A549 (cell line): ENCODE measurements around the gene PRKAR2B. TPM values are rescaled to one million over a fixed set of nuclear protein-coding genes. Genes with fewer than 3 reads are reported as not detected.

ENCODE experiments used
- ATAC-seq, 2 experiments: fragments of 200-7000 bp in 1 of 2; fragments of >200 bp in 1 of 2; cut with Nextera tagmentation in 1 of 2; cut with Tn5 transposase in 1 of 2; 3 replicates each; pipeline versions ENCODE4 v1.8.0 to v1.9.1; 2018 to 2020; ENCODE audit warnings: mild to moderate bottlenecking in 1 of 2, moderate library complexity in 1 of 2
- CTCF ChIA-PET: fragments of 300-600 bp; sonication (Branson Sonifier 250); formaldehyde crosslinking; extraction: SDS; loops from one replicate; lab custom pipeline; 2021; ENCODE audit warnings: antibody characterized with exemption, inconsistent platforms; lab: Yijun Ruan, JAX
- POLR2A ChIA-PET: fragments of 350-600 bp; formaldehyde crosslinking; extraction: SDS; loops from one replicate; lab custom pipeline; 2021; ENCODE audit warnings: antibody characterized with exemption, inconsistent platforms; lab: Yijun Ruan, JAX
- DNase-seq, 2 experiments: peaks; one replicate each; pipeline versions ENCODE4 v3.0.0 to v3.0.0-alpha.2; 2011 to 2016; ENCODE audit warnings: low read depth in 1 of 2, low spot score in 1 of 2
- FAIRE-seq: peaks from 2 replicates; lab custom pipeline; 2011; peaks lifted over from hg19 to GRCh38; lab: Jason Lieb, UNC
- H3K27ac ChIP-seq, 2 experiments: fragments of >200 bp; sonication (Bioruptor Twin); formaldehyde crosslinking; 3 replicates each; pipeline ENCODE4 v1.5.1; 2016 to 2017
- H3K4me1 ChIP-seq: fragments of >200 bp; sonication (Bioruptor Twin); formaldehyde crosslinking; 3 replicates; pipeline ENCODE4 v1.6.1; 2016
- H3K4me2 ChIP-seq: fragments of >200 bp; sonication (Bioruptor Twin); formaldehyde crosslinking; 3 replicates; pipeline ENCODE4 v1.6.1; 2016
- H3K4me3 ChIP-seq: fragments of >200 bp; sonication (Bioruptor Twin); formaldehyde crosslinking; 3 replicates; pipeline ENCODE4 v1.5.1; 2016
- H3K9me3 ChIP-seq: fragments of >200 bp; sonication (Bioruptor Twin); formaldehyde crosslinking; 3 replicates; pipeline ENCODE4 v1.6.1; 2016
- BCL3 ChIP-seq: fragments of >200 bp; sonication (Bioruptor Twin); formaldehyde crosslinking; IDR thresholded peaks from 3 replicates; pipeline ENCODE4 v1.6.1; 2016
- BHLHE40 ChIP-seq: IDR thresholded peaks from 2 replicates; pipeline ENCODE4 v1.6.1; 2012; ENCODE audit warnings: low read depth, low read length, inconsistent platforms
- CBX8 ChIP-seq: fragments of 200-600 bp; sonication (generic); IDR thresholded peaks from 2 replicates; pipeline ENCODE4 v1.6.1; 2016
- CHD2 ChIP-seq: fragments of 150-350 bp; IDR thresholded peaks from 2 replicates; pipeline ENCODE4 v1.6.1; 2014; ENCODE audit warnings: low read length; ENCODE audit not compliant: partially characterized antibody
- EHMT2 ChIP-seq: fragments of 200-600 bp; sonication (generic); IDR thresholded peaks from 2 replicates; pipeline ENCODE4 v1.6.1; 2016; ENCODE audit warnings: antibody characterized with exemption, low read depth, mild to moderate bottlenecking, moderate library complexity
- ESRRA ChIP-seq: fragments of 150-350 bp; IDR thresholded peaks from 2 replicates; pipeline ENCODE4 v1.6.1; 2014; ENCODE audit warnings: mild to moderate bottlenecking, low read length, borderline replicate concordance
- GATA3 ChIP-seq: IDR thresholded peaks from 2 replicates; pipeline ENCODE4 v1.6.1; 2012; ENCODE audit warnings: borderline replicate concordance
- HDAC2 ChIP-seq: fragments of 200-600 bp; sonication (generic); IDR thresholded peaks from 2 replicates; pipeline ENCODE4 v1.6.1; 2016
- HEYL ChIP-seq: fragments of 250-450 bp; sonication (Bioruptor Pico); IDR thresholded peaks from 2 replicates; pipeline ENCODE4 v1.8.0; 2021; ENCODE audit warnings: mild to moderate bottlenecking, moderate library complexity
- HOXA7 ChIP-seq: fragments of 250-450 bp; sonication (Bioruptor Pico); IDR thresholded peaks from 2 replicates; pipeline ENCODE4 v1.5.0; 2020; ENCODE audit warnings: mild to moderate bottlenecking, moderate library complexity
- HOXB13 ChIP-seq: fragments of 250-450 bp; sonication (Bioruptor Pico); IDR thresholded peaks from 2 replicates; pipeline ENCODE4 v1.5.0; 2020; ENCODE audit warnings: low read depth, mild to moderate bottlenecking, moderate library complexity
- JUNB ChIP-seq: fragments of >200 bp; sonication (Bioruptor Twin); formaldehyde crosslinking; IDR thresholded peaks from 2 replicates; pipeline ENCODE4 v1.6.1; 2016
- MAZ ChIP-seq: fragments of 150-350 bp; IDR thresholded peaks from 2 replicates; pipeline ENCODE4 v1.6.1; 2014; ENCODE audit warnings: antibody characterized with exemption, low read depth, low read length, borderline replicate concordance
- NPAS2 ChIP-seq: fragments of 250-450 bp; sonication (Bioruptor Pico); IDR thresholded peaks from 2 replicates; pipeline ENCODE4 v1.8.0; 2022; ENCODE audit warnings: mild to moderate bottlenecking, moderate library complexity, borderline replicate concordance
- NR3C1 ChIP-seq: fragments of >200 bp; sonication (Bioruptor Twin); formaldehyde crosslinking; IDR thresholded peaks from 3 replicates; pipeline ENCODE4 v1.6.1; 2017
- POLR2A ChIP-seq: IDR thresholded peaks from 2 replicates; pipeline ENCODE4 v1.6.1; 2012; ENCODE audit warnings: mild to moderate bottlenecking, low read length
- POLR2AphosphoS2 ChIP-seq: conservative IDR thresholded peaks from 2 replicates; pipeline ENCODE4 v1.6.1; 2012; ENCODE audit warnings: low read length, improper control_type of control experiment, inconsistent platforms
- ZC3H11A ChIP-seq: fragments of 450-650 bp; IDR thresholded peaks from 2 replicates; pipeline ENCODE4 v1.6.1; 2014; ENCODE audit warnings: antibody characterized with exemption, mild to moderate bottlenecking
- ZFP36 ChIP-seq: fragments of 450-650 bp; IDR thresholded peaks from 2 replicates; pipeline ENCODE4 v1.6.1; 2014; ENCODE audit warnings: borderline replicate concordance; ENCODE audit not compliant: partially characterized antibody
- ZNF302 ChIP-seq: fragments of 250-450 bp; sonication (Bioruptor Pico); IDR thresholded peaks from 2 replicates; pipeline ENCODE4 v1.9.0; 2021; ENCODE audit warnings: inconsistent platforms, mild to moderate bottlenecking, moderate library complexity
- ZSCAN20 ChIP-seq: fragments of 250-450 bp; sonication (Bioruptor Pico); IDR thresholded peaks from 2 replicates; pipeline ENCODE4 v1.8.0; 2022; ENCODE audit warnings: mild to moderate bottlenecking, moderate library complexity
- WGBS: methylation state at CpG from one replicate; pipeline ENCODE4 v1.1.6; 2017; ENCODE audit errors: missing lambda C conversion rate; 5-methylcytosine and 5-hydroxymethylcytosine counted together
- polyA plus RNA-seq, 4 experiments: library from polyadenylated mRNA; depleted of rRNA in 3 of 4; stranded (reverse); fragments of >200 nt; fragmentation: RNase III in 1 of 4; extraction: RNeasy Plus Mini Kit Qiagen cat#74134 plus additional on column Dnase treatment in 1 of 4; gene quantifications; 2 replicates in 3 of 4; 3 replicates in 1 of 4; pipeline ENCODE4 v1.2.3, GENCODE V29; 2011 to 2017
- TF ChIP-seq, protein P1 (sequence below): fragments of >200 bp; sonication (Bioruptor Twin); formaldehyde crosslinking; IDR thresholded peaks from 2 replicates; pipeline ENCODE4 v1.6.1; 2016
- TF ChIP-seq, protein P2 (sequence below): fragments of 250-450 bp; sonication (Bioruptor Pico); IDR thresholded peaks from 2 replicates; pipeline ENCODE4 v1.5.0; 2021; ENCODE audit warnings: mild to moderate bottlenecking, moderate library complexity, borderline replicate concordance
- TF ChIP-seq, protein P3 (sequence below): fragments of 200-600 bp; sonication (generic); IDR thresholded peaks from 2 replicates; pipeline ENCODE4 v1.6.1; 2016; ENCODE audit warnings: antibody characterized with exemption, mild to moderate bottlenecking, moderate library complexity

Gene PRKAR2B
- polyA plus RNA-seq, 2 of the 4 experiments (the other 2 are of a cell fraction), result 3.6 to 4.4 TPM

DNA sequence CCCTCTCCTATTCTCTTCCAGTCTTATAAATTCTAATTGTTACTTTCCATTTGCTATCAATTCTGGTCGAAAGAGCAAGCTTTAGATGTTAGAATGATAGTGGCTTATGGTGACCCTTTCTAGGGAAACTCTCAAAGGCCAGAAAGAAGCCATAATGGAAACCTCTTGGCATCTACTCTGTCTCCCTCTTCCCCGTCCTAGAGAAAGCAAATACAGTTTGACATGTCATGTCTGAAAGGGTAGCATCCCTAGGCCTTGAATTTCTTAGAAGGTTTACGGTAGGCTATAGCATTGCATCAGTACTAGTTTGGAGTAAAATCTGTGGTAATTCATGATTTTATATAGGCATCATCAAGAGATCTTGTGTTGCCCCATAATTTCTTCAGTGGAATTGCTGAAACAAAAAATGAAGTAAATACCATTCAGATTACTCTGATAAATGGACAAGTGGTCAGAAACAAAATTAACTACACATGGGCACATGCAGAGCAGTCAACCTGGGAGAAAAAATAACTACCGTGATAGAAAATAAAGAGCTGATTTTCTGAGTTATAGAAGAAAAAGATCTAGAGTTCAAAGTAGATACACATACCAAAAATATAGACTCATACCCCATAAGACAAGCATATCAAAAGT, 4.4 kb downstream of the PRKAR2B start:
- Histone ChIP-seq H3K4me2 (no peak overlapping the region), H3K27ac (no peak overlapping the region), H3K9me3 (no peaks in the 10 kb centered on the region), H3K4me1 (peaks cover 16% of the 10 kb centered on the region; the same call in 2 of the 3 replicates), H3K4me3 (no peak overlapping the region)
- FAIRE-seq, result no peak
- POLR2A ChIA-PET, result no interaction called here
- no peak for ATAC-seq
- TF ChIP-seq POLR2AphosphoS2 (no peak), BHLHE40 (no peak), ZFP36 (no peak)
- CTCF ChIA-PET, result interaction anchor here (0.6 kb wide), 1 partner anchor 8 kb away, joined by 3 read pairs; no protein-coding TSS in a partner anchor
- no peak for DNase-seq
- WGBS, result 82% methylated on average over 4 of the region's 4 CpGs

DNA sequence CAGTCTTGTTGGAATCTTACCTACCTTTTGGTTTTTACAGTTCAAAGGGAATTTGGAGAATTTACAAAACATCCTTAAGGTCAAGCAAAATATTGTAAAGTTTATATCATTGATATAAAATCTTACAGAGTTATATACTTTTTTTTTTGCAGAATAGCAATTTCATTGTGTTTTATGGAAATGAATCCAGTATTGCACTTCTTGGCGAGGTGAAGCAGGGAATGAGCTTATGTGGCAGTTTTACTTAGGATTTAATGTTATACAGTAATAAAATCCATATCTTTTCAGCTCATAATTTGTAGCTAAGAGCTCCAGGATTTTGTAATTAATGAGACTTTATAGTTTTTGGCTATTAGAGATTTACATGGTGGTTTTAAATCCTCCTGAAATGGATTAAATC, 5.0 kb downstream of the PRKAR2B start:
- H3K9me3 ChIP-seq, result no peaks in the 10 kb centered on the region
- ChIA-PET POLR2A (interaction anchor here (0.6 kb wide), 1 partner anchor 51 kb away, joined by 3 read pairs; no protein-coding TSS in a partner anchor), CTCF (no interaction called here)
- no peak overlapping the region for H3K4me3 ChIP-seq
- H3K4me2 ChIP-seq, result no peak overlapping the region
- H3K27ac ChIP-seq, result no peak overlapping the region
- no peak for ATAC-seq
- peaks cover 14% of the 10 kb centered on the region; the same call in 2 of the 3 replicates for H3K4me1 ChIP-seq
- DNase-seq, result no peak
- no peak for FAIRE-seq
- TF ChIP-seq, protein P1, sequence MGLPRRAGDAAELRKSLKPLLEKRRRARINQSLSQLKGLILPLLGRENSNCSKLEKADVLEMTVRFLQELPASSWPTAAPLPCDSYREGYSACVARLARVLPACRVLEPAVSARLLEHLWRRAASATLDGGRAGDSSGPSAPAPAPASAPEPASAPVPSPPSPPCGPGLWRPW, result no peak
- TF ChIP-seq ZC3H11A (no peak), ZNF302 (CRISPR knock-in tag) (no peak), BCL3 (no peak), MAZ (no peak), POLR2A (no peak), CHD2 (no peak), NR3C1 (no peak)
- TF ChIP-seq, protein P2, sequence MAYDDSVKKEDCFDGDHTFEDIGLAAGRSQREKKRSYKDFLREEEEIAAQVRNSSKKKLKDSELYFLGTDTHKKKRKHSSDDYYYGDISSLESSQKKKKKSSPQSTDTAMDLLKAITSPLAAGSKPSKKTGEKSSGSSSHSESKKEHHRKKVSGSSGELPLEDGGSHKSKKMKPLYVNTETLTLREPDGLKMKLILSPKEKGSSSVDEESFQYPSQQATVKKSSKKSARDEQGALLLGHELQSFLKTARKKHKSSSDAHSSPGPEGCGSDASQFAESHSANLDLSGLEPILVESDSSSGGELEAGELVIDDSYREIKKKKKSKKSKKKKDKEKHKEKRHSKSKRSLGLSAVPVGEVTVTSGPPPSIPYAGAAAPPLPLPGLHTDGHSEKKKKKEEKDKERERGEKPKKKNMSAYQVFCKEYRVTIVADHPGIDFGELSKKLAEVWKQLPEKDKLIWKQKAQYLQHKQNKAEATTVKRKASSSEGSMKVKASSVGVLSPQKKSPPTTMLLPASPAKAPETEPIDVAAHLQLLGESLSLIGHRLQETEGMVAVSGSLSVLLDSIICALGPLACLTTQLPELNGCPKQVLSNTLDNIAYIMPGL, result no peak
- WGBS, result 49% methylated on average over 1 of the region's 1 CpG

GRCh38 chr7:107049971-107050532, 5.5 kb downstream of the PRKAR2B start:
- H3K27ac ChIP-seq, result no peak overlapping the region
- peaks cover 14% of the 10 kb centered on the region; the same call in 2 of the 3 replicates for H3K4me1 ChIP-seq
- FAIRE-seq (no peak), DNase-seq (no peak), ATAC-seq (no peak)
- H3K4me2 ChIP-seq, result no peak overlapping the region
- POLR2A ChIA-PET, result interaction anchor here (0.6 kb wide), 1 partner anchor 52 kb away, joined by 3 read pairs; no protein-coding TSS in a partner anchor
- no peaks in the 10 kb centered on the region for H3K9me3 ChIP-seq
- WGBS, result 90% methylated on average over 1 of the region's 1 CpG
- CTCF ChIA-PET, result interaction anchor here (0.6 kb wide), 1 partner anchor 393 kb away, joined by 4 read pairs; no protein-coding TSS in a partner anchor
- no peak overlapping the region for H3K4me3 ChIP-seq
- TF ChIP-seq ZSCAN20, result no peak
- no peak for TF ChIP-seq HOXA7 (CRISPR knock-in tag)
- TF ChIP-seq ESRRA, result no peak
- TF ChIP-seq GATA3, result no peak
- TF ChIP-seq EHMT2, result no peak
- TF ChIP-seq, protein P1, result no peak
- no peak for TF ChIP-seq HDAC2
- no peak for TF ChIP-seq NPAS2 (CRISPR knock-in tag)
- TF ChIP-seq CBX8, result no peak
- no peak for TF ChIP-seq HEYL
- TF ChIP-seq, protein P3, sequence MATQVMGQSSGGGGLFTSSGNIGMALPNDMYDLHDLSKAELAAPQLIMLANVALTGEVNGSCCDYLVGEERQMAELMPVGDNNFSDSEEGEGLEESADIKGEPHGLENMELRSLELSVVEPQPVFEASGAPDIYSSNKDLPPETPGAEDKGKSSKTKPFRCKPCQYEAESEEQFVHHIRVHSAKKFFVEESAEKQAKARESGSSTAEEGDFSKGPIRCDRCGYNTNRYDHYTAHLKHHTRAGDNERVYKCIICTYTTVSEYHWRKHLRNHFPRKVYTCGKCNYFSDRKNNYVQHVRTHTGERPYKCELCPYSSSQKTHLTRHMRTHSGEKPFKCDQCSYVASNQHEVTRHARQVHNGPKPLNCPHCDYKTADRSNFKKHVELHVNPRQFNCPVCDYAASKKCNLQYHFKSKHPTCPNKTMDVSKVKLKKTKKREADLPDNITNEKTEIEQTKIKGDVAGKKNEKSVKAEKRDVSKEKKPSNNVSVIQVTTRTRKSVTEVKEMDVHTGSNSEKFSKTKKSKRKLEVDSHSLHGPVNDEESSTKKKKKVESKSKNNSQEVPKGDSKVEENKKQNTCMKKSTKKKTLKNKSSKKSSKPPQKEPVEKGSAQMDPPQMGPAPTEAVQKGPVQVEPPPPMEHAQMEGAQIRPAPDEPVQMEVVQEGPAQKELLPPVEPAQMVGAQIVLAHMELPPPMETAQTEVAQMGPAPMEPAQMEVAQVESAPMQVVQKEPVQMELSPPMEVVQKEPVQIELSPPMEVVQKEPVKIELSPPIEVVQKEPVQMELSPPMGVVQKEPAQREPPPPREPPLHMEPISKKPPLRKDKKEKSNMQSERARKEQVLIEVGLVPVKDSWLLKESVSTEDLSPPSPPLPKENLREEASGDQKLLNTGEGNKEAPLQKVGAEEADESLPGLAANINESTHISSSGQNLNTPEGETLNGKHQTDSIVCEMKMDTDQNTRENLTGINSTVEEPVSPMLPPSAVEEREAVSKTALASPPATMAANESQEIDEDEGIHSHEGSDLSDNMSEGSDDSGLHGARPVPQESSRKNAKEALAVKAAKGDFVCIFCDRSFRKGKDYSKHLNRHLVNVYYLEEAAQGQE, result no peak
- no peak for TF ChIP-seq JUNB
- no peak for TF ChIP-seq HOXB13 (CRISPR knock-in tag)
- TF ChIP-seq, protein P2, result no peak
